Fibroblast of lung (primary cell): ENCODE data around the gene TENM3. TPM values are rescaled to one million over a fixed set of nuclear protein-coding genes. Genes with fewer than 3 reads are reported as not detected.

Source experiments
- DNase-seq, 2 donors: peaks; one replicate each; pipeline versions ENCODE4 v3.0.0 to v3.0.0-alpha.2; 2010; ENCODE audit warnings: low read depth in 2 of 2
- H2AFZ ChIP-seq: 2 replicates; pipeline ENCODE4 v1.5.1; 2012; ENCODE audit warnings: low read length, control low read depth, inconsistent platforms
- H3K27ac ChIP-seq: 2 replicates; pipeline ENCODE4 v1.5.1; 2011; ENCODE audit warnings: low read length, control low read depth; ENCODE audit not compliant: insufficient read depth
- H3K27me3 ChIP-seq: 2 replicates; pipeline ENCODE4 v1.5.1; 2011; ENCODE audit warnings: mild to moderate bottlenecking, low read length; ENCODE audit not compliant: control insufficient read depth, insufficient read depth
- H3K36me3 ChIP-seq: 2 replicates; pipeline ENCODE4 v1.5.1; 2011; ENCODE audit warnings: low read length; ENCODE audit not compliant: control insufficient read depth, insufficient read depth
- H3K4me1 ChIP-seq: 2 replicates; pipeline ENCODE4 v1.5.1; 2011; ENCODE audit warnings: low read length; ENCODE audit not compliant: control insufficient read depth, insufficient read depth; ENCODE audit errors: extremely low read depth
- H3K4me2 ChIP-seq: 2 replicates; pipeline ENCODE4 v1.5.1; 2011; ENCODE audit warnings: low read length, control low read depth; ENCODE audit not compliant: insufficient read depth; ENCODE audit errors: extremely low read depth
- H3K4me3 ChIP-seq, 4 experiments: fragments of 200-600 bp in 1 of 4; sonication (generic) in 1 of 4; replicated peaks in 1 of 4; 2 replicates each; pipeline ENCODE4 v1.5.1; 2011 to 2016; ENCODE audit warnings: low read length in 4 of 4, low read depth in 3 of 4, mild to moderate bottlenecking in 3 of 4, control low read depth in 2 of 4, inconsistent platforms in 1 of 4, mixed read lengths in 1 of 4; ENCODE audit not compliant: insufficient read depth in 1 of 4; ENCODE audit errors: control extremely low read depth in 1 of 4
- H3K79me2 ChIP-seq: 2 replicates; pipeline ENCODE4 v1.5.1; 2012; ENCODE audit warnings: mild to moderate bottlenecking, low read length, inconsistent platforms; ENCODE audit not compliant: control insufficient read depth, insufficient read depth
- H3K9ac ChIP-seq: 2 replicates; pipeline ENCODE4 v1.5.1; 2011; ENCODE audit warnings: mild to moderate bottlenecking, low read length, control low read depth; ENCODE audit not compliant: insufficient read depth
- H3K9me3 ChIP-seq: 2 replicates; pipeline ENCODE4 v1.5.1; 2012; ENCODE audit warnings: low read depth, low read length; ENCODE audit not compliant: control insufficient read depth, insufficient read depth
- H4K20me1 ChIP-seq: 2 replicates; pipeline ENCODE4 v1.5.1; 2011; ENCODE audit warnings: low read length; ENCODE audit not compliant: control insufficient read depth, insufficient read depth; ENCODE audit errors: extremely low read depth
- CTCF ChIP-seq, 2 donors: IDR thresholded peaks in 1 of 2; conservative IDR thresholded peaks in 1 of 2; 1 replicate in 1 of 2; 2 replicates in 1 of 2; pipeline ENCODE4 v1.5.1; 2011 to 2012; ENCODE audit warnings: low read length in 2 of 2, control low read depth in 1 of 2, inconsistent platforms in 1 of 2, low read depth in 1 of 2, mild to moderate bottlenecking in 1 of 2
- EZH2 ChIP-seq: IDR thresholded peaks from 2 replicates; pipeline ENCODE4 v1.5.1; 2012; ENCODE audit warnings: low read length, control low read depth, mild to moderate bottlenecking; ENCODE audit errors: missing control alignments
- polyA plus RNA-seq, 2 donors: library from polyadenylated mRNA; depleted of rRNA in 1 of 2; stranded (reverse) in 1 of 2; unstranded in 1 of 2; fragments of >200 nt; gene quantifications; 2 replicates each; pipeline ENCODE4 v1.2.1, GENCODE V29; 2011 to 2012; ENCODE audit warnings: missing spikeins in 1 of 2
- total RNA-seq: library from RNA; depleted of rRNA; stranded (reverse); fragments of >200 nt; gene quantifications from 2 replicates; pipeline ENCODE4 v1.2.1, GENCODE V29; 2014

Gene TENM3
- total and polyA plus RNA-seq, 2 donors (not counting 1 experiment from before 2014, with no cell fraction given), result 2.7 to 3.6 TPM

GRCh38 chr4:182608525-182608924 is 365.3 kb downstream of the TENM3 start:
- TF ChIP-seq EZH2 (no peak), CTCF (conservative IDR thresholded peaks at IDR 0.05 in 1 of 2, IDR thresholded peaks at IDR 0.05 in 1 of 2; ENCODE audit: low read depth in 1 of 2, low read length in 2 of 2) (no peak)
- H4K20me1 ChIP-seq, result no peaks in the 10 kb centered on the region
- H3K79me2 ChIP-seq, result no peaks in the 10 kb centered on the region
- H3K27me3 ChIP-seq, result no peaks in the 10 kb centered on the region
- H3K4me1 ChIP-seq, result no peaks in the 10 kb centered on the region
- H3K27ac ChIP-seq, result no peak overlapping the region
- no peaks in the 10 kb centered on the region for H3K36me3 ChIP-seq
- no peak overlapping the region for H2AFZ ChIP-seq
- no peaks in the 10 kb centered on the region for H3K9me3 ChIP-seq
- no peak overlapping the region for H3K9ac ChIP-seq
- DNase-seq, result no peak
- H3K4me2 ChIP-seq, result no peak overlapping the region
- no peak overlapping the region for H3K4me3 ChIP-seq

- H3K4me2 ChIP-seq, result no peak overlapping the region
- H4K20me1 ChIP-seq, result no peaks in the 10 kb centered on the region
- no peaks in the 10 kb centered on the region for H3K79me2 ChIP-seq
- no peak overlapping the region for H3K4me3 ChIP-seq
- no peaks in the 10 kb centered on the region for H3K9me3 ChIP-seq
- H3K4me1 ChIP-seq, result no peaks in the 10 kb centered on the region
- DNase-seq, result no peak
- no peak overlapping the region for H3K27ac ChIP-seq
- TF ChIP-seq CTCF (conservative IDR thresholded peaks at IDR 0.05 in 1 of 2, IDR thresholded peaks at IDR 0.05 in 1 of 2; ENCODE audit: low read depth in 1 of 2, low read length in 2 of 2) (no peak), EZH2 (no peak)
- H3K36me3 ChIP-seq, result no peaks in the 10 kb centered on the region
- no peak overlapping the region for H2AFZ ChIP-seq
- no peak overlapping the region for H3K9ac ChIP-seq
- no peaks in the 10 kb centered on the region for H3K27me3 ChIP-seq
Measured at GRCh38 chr4:182616476-182616875, 373.3 kb downstream of the TENM3 start.

DNA sequence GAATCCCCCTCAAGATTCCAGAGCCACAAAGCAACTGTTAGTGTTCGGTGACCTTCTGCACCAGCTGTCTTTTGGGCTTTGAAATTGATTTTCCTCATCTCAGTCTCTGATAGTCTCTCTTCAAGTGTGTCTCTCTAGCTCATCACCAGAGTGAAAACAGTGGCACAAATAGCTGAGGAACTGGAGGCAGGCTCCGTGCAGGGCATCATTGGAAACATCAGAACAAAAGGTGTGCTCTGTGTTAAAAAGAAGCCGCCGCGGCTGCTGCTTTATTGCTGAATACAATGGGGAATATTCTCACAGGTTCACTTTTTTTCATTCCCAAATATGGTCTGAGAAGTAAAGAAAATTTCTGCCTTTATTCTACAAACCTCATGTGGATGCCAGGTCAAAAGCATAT is 376.5 kb downstream of the TENM3 start:
- H3K79me2 ChIP-seq, result no peaks in the 10 kb centered on the region
- H3K4me3 ChIP-seq, result no peak overlapping the region
- H4K20me1 ChIP-seq, result no peaks in the 10 kb centered on the region
- H3K27me3 ChIP-seq, result no peaks in the 10 kb centered on the region
- H3K9ac ChIP-seq, result no peak overlapping the region
- H3K4me2 ChIP-seq, result no peak overlapping the region
- H3K4me1 ChIP-seq, result no peaks in the 10 kb centered on the region
- H2AFZ ChIP-seq, result no peak overlapping the region
- H3K36me3 ChIP-seq, result no peaks in the 10 kb centered on the region
- no peak overlapping the region for H3K27ac ChIP-seq
- no peak for DNase-seq
- no peaks in the 10 kb centered on the region for H3K9me3 ChIP-seq
- TF ChIP-seq EZH2 (no peak), CTCF (conservative IDR thresholded peaks at IDR 0.05 in 1 of 2, IDR thresholded peaks at IDR 0.05 in 1 of 2; ENCODE audit: low read depth in 1 of 2, low read length in 2 of 2) (no peak)
